HG02759 (cell line): Measurements from ENCODE around the gene HLA-C.
A peak's percentile ranks its signal among the peaks of the same experiment; 100 is the strongest.
"Not testable (repeated sequence)": the region's sequence is repeated elsewhere in the genome, so short reads cannot be mapped to it uniquely, and the experiment has no call there.

ENCODE experiments used
- ATAC-seq: cut with Tn5 transposase; IDR thresholded peaks from one replicate; pipeline ENCODE4 v1.9.1; 2021; ENCODE audit warnings: mild to moderate bottlenecking, moderate library complexity; ENCODE audit not compliant: unreplicated experiment

Gene HLA-C

GRCh38 chr6:31270788-31271640, 878 bp downstream of the HLA-C start:
- peak; percentile 35 for ATAC-seq

- ATAC-seq: no peak
Measured at GRCh38 chr6:31268836-31269235, 3.1 kb downstream of the HLA-C start.

GRCh38 chr6:31268369-31268765, 3.5 kb downstream of the HLA-C start:
- no peak for ATAC-seq

DNA sequence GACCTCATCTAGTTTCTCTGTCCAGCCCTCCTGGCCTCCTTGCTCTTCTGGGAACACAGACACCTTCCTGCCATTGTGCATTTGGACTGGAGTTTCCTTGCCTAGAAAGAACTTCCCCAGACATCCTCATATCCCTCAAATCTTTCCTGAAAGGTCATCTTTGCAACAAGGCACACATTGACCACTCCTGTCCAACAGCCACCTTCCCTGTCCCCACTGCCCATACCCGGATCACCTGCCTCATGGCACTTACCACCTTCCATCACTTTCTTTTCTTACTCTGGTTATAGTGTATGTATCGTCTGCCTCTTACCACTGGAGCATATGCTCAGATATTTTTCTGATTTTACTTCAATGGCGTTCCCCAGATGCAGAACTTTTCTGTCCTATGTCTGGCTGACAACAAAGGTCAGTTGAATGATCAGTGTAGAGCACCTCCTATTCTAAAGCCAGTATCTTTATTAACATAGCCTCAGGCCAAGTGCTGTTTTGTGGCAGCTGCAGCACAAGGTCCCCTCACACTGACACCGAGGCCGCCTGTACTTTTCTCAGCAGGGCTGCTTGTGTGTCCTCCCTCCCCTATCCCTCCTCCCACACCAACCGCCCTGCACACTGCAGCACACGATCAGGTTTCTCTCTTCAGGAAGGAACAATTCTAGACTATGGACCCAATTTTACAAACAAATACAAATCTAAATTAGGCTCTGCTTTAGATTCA, 4.1 kb downstream of the HLA-C start:
- ATAC-seq: no peak

GRCh38 chr6:31266567-31267360, 5.1 kb downstream of the HLA-C start:
- ATAC-seq: no peak

DNA sequence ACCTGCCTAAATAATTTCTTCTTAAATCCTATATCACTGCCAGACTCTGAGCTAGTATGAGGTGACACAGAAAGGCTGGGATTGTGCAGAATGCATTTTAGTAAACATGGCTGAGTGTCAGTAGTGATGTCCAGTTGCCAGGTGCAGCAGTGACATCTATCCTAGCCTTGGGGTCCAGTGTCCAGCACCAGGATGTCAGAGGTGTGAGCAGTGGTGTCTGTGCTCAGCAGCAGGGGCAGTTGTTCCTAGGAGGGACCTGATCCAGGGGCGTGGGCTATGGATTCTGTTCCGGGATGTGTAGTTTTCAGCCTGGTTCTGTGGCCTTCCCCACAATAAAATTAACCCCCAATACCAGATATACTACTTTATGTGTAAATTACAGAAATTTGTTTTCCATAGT, 6.0 kb downstream of the HLA-C start:
- no peak for ATAC-seq

- ATAC-seq: not testable (repeated sequence)
Measured at GRCh38 chr6:31263346-31263933, 8.5 kb downstream of the HLA-C start.

- ATAC-seq: not testable (repeated sequence)
Measured at GRCh38 chr6:31259995-31260394, 11.9 kb downstream of the HLA-C start.

GRCh38 chr6:31252625-31253024, 19.3 kb downstream of the HLA-C start:
- ATAC-seq: no peak

- ATAC-seq: no peak
Measured at GRCh38 chr6:31251261-31251660, 20.6 kb downstream of the HLA-C start.

GRCh38 chr6:31249184-31249583, 22.7 kb downstream of the HLA-C start:
- ATAC-seq: no peak

- ATAC-seq: no peak
Measured at GRCh38 chr6:31247813-31248212, 24.1 kb downstream of the HLA-C start.

- ATAC-seq: no peak
Measured at GRCh38 chr6:31246051-31246521, 25.8 kb downstream of the HLA-C start.

DNA sequence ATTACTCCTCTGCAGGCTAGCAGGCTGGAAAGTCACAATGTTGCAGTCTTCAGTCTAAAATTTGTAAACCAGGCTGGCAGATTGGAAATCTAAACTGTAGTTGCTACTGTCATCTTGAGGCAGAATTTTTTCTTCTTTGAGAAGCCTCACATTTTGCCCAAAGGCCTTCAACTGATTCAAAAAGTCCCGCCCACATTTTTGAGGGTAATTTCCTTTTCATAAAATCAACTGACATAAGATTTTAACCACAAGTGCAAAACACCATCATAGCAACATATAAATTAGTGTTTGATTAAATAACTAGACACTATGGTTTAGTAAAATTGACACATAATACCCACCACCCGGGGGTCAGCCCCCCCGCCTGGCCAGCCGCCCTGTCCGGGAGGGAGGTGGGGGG, 28.4 kb downstream of the HLA-C start:
- no peak for ATAC-seq

GRCh38 chr6:31239854-31240253, 32.0 kb downstream of the HLA-C start:
- ATAC-seq: no peak

- not testable (repeated sequence) for ATAC-seq
Measured at GRCh38 chr6:31234101-31234500, 37.8 kb downstream of the HLA-C start.

DNA sequence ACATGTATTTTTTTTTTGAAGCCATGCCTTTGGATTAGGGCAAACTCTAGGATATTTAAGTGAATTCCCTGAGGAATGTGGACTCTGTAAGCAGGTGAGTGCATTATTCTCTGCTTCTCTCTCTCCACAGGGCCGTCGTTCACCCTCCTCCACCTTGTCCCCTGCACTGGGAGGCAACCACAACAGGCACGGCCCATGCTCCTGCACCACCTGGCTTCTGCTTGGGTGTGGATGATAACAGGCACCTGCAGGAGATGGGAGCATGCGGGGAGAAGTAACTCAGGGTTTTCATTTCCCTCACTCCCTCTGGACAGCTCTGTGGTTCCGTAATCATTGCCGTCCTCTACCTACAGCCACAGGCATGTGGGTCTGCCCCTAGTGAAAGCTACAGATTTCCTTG, 43.4 kb downstream of the HLA-C start:
- ATAC-seq: no peak

GRCh38 chr6:31227143-31227542, 44.7 kb downstream of the HLA-C start:
- no peak for ATAC-seq

DNA sequence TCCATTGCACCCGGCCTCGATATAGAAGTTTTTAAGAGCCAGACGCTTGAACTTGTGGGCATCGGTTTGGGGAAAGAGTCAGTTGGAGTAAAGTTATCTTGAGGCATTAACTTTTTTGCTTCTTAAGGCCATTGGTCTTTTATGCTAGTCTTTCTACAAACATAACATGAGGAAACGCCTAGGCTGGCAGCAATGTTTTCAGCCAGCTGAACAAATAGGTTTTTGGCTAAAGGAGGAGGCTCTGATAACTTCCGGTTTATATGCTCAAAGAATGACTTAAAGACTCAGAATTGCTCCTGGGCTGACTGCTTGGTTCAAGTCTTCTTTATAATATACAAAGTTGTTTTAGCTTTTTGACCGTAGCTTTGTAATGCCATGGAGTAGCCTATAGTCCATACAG, 46.2 kb downstream of the HLA-C start:
- ATAC-seq: no peak

DNA sequence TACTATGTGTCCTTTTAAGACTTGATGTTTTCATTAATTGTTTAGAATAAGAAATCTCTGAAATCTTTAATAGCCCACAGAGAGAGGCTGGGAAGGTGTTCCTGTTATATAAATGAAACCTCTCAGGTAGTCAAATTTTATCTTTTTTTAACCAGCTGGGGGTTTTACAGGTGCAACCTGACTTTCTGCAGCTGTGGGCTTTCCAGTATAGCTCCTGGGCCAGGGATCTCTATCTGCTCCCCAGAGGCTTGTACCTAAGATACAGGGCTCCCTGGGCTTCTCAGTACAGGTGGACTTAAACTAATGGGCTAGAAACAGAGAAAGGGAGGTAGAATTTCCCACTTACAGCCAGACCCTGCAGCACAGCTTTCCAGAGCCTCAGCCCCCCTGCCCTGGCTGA, 49.4 kb downstream of the HLA-C start:
- no peak for ATAC-seq
